Loucy (cell line): Measurements from ENCODE around the gene CRYBB1.

Source experiments
- EZH2phosphoT487 ChIP-seq: fragments of 200-600 bp; IDR thresholded peaks from 2 replicates; pipeline ENCODE4 v1.6.1; 2018; ENCODE audit warnings: antibody characterized with exemption, mild to moderate bottlenecking, moderate library complexity, borderline replicate concordance
- TF ChIP-seq, protein P1 (sequence below): fragments of 200-600 bp; sonication (generic); conservative IDR thresholded peaks from 2 replicates; pipeline ENCODE4 v1.5.1; 2014; ENCODE audit warnings: mild to moderate bottlenecking, antibody characterized with exemption, low read length

DNA sequence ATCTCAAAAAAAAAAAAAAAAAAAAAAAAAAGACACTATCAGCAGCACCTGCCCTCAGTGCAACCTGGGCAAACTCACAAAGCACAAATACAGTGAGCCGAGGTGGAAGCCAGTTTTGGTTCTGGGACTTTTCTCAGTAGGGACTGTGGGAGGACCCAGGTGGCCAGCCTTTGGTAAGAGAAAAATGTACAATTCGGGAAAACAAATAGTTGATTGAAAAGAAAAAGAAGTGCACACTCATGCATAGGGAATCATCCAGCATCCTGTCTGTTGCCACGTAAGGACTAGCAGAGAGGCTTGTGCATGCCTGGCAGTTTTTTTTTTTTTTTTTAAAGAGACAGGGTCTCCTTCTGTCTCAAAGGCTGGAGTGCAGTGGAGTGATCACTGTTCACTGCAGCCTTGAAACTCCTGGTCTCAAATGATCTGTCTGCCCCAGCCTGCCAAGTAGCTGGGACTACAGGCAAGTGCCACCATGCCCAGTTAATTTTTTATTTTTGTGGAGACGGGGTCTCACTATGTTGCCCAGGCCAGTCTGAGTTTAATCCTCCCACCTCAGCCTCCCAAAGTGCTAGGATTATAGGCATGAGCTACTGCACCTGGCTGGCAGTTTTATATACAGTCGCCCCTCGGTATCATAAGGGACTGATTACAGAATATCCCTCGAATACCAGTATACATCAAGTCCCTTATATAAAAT lies 64.6 kb downstream of the CRYBB1 start:
- TF ChIP-seq, protein P1, sequence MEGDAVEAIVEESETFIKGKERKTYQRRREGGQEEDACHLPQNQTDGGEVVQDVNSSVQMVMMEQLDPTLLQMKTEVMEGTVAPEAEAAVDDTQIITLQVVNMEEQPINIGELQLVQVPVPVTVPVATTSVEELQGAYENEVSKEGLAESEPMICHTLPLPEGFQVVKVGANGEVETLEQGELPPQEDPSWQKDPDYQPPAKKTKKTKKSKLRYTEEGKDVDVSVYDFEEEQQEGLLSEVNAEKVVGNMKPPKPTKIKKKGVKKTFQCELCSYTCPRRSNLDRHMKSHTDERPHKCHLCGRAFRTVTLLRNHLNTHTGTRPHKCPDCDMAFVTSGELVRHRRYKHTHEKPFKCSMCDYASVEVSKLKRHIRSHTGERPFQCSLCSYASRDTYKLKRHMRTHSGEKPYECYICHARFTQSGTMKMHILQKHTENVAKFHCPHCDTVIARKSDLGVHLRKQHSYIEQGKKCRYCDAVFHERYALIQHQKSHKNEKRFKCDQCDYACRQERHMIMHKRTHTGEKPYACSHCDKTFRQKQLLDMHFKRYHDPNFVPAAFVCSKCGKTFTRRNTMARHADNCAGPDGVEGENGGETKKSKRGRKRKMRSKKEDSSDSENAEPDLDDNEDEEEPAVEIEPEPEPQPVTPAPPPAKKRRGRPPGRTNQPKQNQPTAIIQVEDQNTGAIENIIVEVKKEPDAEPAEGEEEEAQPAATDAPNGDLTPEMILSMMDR = no peak
- TF ChIP-seq EZH2phosphoT487 = no peak
